WTC11 (cell line): ENCODE data around the gene FOXRED2. TPM values are rescaled to one million over a fixed set of nuclear protein-coding genes. Genes with fewer than 3 reads are reported as not detected.

Source experiments
- ATAC-seq: fragments of 200-7000 bp; cut with Tn5 transposase; 2 replicates; pipeline ENCODE4 v1.10.0; 2021; ENCODE audit warnings: mild to moderate bottlenecking, moderate library complexity
- CTCF ChIA-PET: fragments of 300-600 bp; sonication (Branson Sonifier 250); formaldehyde crosslinking; loops from one replicate; lab custom pipeline; 2021; ENCODE audit warnings: antibody characterized with exemption; lab: Charles Lee
- POLR2A ChIA-PET: fragments of 350-600 bp; sonication (Branson Sonifier 250); formaldehyde crosslinking; loops from one replicate; lab custom pipeline; 2021; ENCODE audit warnings: antibody characterized with exemption; lab: Charles Lee
- DNase-seq: peaks from one replicate; pipeline ENCODE4 v3.0.0; 2021; ENCODE audit warnings: low spot score
- H3K27ac Mint-ChIP-seq: 2 replicates; pipeline ENCODE4 v1.8.0; 2021; ENCODE audit warnings: mixed read lengths
- H3K27me3 Mint-ChIP-seq: 2 replicates; pipeline ENCODE4 v1.8.0; 2021; ENCODE audit warnings: low read depth, mild to moderate bottlenecking, moderate library complexity, mixed read lengths
- H3K36me3 Mint-ChIP-seq: 2 replicates; pipeline ENCODE4 v1.8.0; 2021; ENCODE audit warnings: mixed read lengths
- H3K4me1 Mint-ChIP-seq: 2 replicates; pipeline ENCODE4 v1.8.0; 2022; ENCODE audit warnings: mixed read lengths
- H3K4me3 Mint-ChIP-seq: 2 replicates; pipeline ENCODE4 v1.8.0; 2021; ENCODE audit warnings: mild to moderate bottlenecking, moderate library complexity, mixed read lengths
- H3K9me3 Mint-ChIP-seq: 2 replicates; pipeline ENCODE4 v1.8.0; 2021; ENCODE audit warnings: mixed read lengths
- ATF6 ChIP-seq: sonication (generic); formaldehyde crosslinking; IDR thresholded peaks from 2 replicates; pipeline ENCODE4 v1.8.1; 2023; ENCODE audit warnings: mild to moderate bottlenecking, missing genetic modification reagents
- ESRRA ChIP-seq: sonication (generic); formaldehyde crosslinking; IDR thresholded peaks from 2 replicates; pipeline ENCODE4 v1.8.1; 2022; ENCODE audit warnings: mild to moderate bottlenecking, missing genetic modification reagents, borderline replicate concordance
- FOXK1 ChIP-seq: sonication (generic); formaldehyde crosslinking; IDR thresholded peaks from 2 replicates; pipeline ENCODE4 v1.8.0; 2022; ENCODE audit warnings: mild to moderate bottlenecking, moderate library complexity, missing genetic modification reagents
- FOXP1 ChIP-seq: sonication (generic); formaldehyde crosslinking; IDR thresholded peaks from 2 replicates; pipeline ENCODE4 v1.8.0; 2022; ENCODE audit warnings: missing genetic modification reagents, mild to moderate bottlenecking, moderate library complexity, borderline replicate concordance
- FOXP4 ChIP-seq: sonication (generic); formaldehyde crosslinking; IDR thresholded peaks from 2 replicates; pipeline ENCODE4 v1.8.0; 2022; ENCODE audit warnings: mild to moderate bottlenecking, missing genetic modification reagents
- GRHL2 ChIP-seq: fragments of 250-450 bp; sonication (Bioruptor Pico); IDR thresholded peaks from 2 replicates; pipeline ENCODE4 v1.8.0; 2022; ENCODE audit warnings: mild to moderate bottlenecking, moderate library complexity; ENCODE audit not compliant: insufficient replicate concordance, severe bottlenecking
- IRF2 ChIP-seq: sonication (generic); formaldehyde crosslinking; IDR thresholded peaks from 2 replicates; pipeline ENCODE4 v1.8.0; 2022; ENCODE audit warnings: low read depth, missing genetic modification reagents, borderline replicate concordance
- JAZF1 ChIP-seq: fragments of 250-450 bp; sonication (Bioruptor Pico); IDR thresholded peaks from 2 replicates; pipeline ENCODE4 v1.9.0; 2021; ENCODE audit warnings: moderate library complexity, mild to moderate bottlenecking, inconsistent platforms
- PRDM15 ChIP-seq: sonication (generic); formaldehyde crosslinking; IDR thresholded peaks from 2 replicates; pipeline ENCODE4 v1.8.0; 2022; ENCODE audit warnings: missing genetic modification reagents
- RORB ChIP-seq: fragments of 250-450 bp; sonication (Bioruptor Pico); IDR thresholded peaks from 2 replicates; pipeline ENCODE4 v1.9.0; 2021; ENCODE audit warnings: mild to moderate bottlenecking
- TEAD1 ChIP-seq: sonication (generic); formaldehyde crosslinking; IDR thresholded peaks from 2 replicates; pipeline ENCODE4 v1.8.0; 2022; ENCODE audit warnings: mild to moderate bottlenecking, missing genetic modification reagents
- ZNF423 ChIP-seq: fragments of 250-450 bp; sonication (Bioruptor Pico); IDR thresholded peaks from 2 replicates; pipeline ENCODE4 v2.1.2; 2022; ENCODE audit warnings: mild to moderate bottlenecking, moderate library complexity
- ZNF425 ChIP-seq: fragments of 250-450 bp; sonication (Bioruptor Pico); conservative IDR thresholded peaks from 2 replicates; pipeline ENCODE4 v1.9.0; 2021; ENCODE audit warnings: mild to moderate bottlenecking
- ZNF532 ChIP-seq: fragments of 250-450 bp; sonication (Bioruptor Pico); IDR thresholded peaks from 2 replicates; pipeline ENCODE4 v1.9.0; 2021; ENCODE audit warnings: mild to moderate bottlenecking, borderline replicate concordance
- total RNA-seq: library from RNA; stranded (reverse); gene quantifications from 3 replicates; pipeline ENCODE4 v1.2.3, GENCODE V29; 2021
- TF ChIP-seq, protein P1 (sequence below): sonication (generic); formaldehyde crosslinking; IDR thresholded peaks from 2 replicates; pipeline ENCODE4 v1.8.0; 2023; ENCODE audit warnings: mild to moderate bottlenecking, missing genetic modification reagents
- TF ChIP-seq, protein P2 (sequence below): sonication (generic); formaldehyde crosslinking; IDR thresholded peaks from 2 replicates; pipeline ENCODE4 v1.8.1; 2023; ENCODE audit warnings: mild to moderate bottlenecking, moderate library complexity, missing genetic modification reagents
- TF ChIP-seq, protein P3 (sequence below): sonication (generic); formaldehyde crosslinking; IDR thresholded peaks from 2 replicates; pipeline ENCODE4 v1.8.1; 2023; ENCODE audit warnings: mild to moderate bottlenecking, missing genetic modification reagents, moderate library complexity

FOXRED2 gene
- total RNA-seq, 1 experiment from 2014 or later = 20.1 TPM

DNA sequence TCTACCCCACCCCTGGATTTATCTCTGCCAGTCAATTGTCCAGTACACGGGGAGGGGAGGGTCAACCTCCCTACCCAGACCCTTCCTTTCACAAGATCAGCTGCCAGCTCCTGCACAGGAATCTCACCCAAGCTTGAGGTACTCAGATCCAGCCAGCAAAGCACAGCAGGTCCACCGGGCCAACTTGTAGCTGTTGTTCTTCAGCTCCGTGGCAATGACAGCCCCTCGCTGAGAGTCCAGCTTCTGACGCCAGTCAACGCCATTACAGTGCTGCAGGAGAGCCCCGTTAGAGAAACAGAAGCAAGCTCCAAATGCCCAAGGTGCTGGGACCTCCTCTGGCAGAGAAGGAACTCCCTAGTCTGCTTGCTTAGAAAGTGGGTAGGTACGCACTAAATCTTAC, 5.5 kb upstream of the FOXRED2 start:
- Mint-ChIP-seq H3K27ac (no peak overlapping the region; the same call in 1 of the 2 replicates), H3K9me3 (peaks cover 3% of the 10 kb centered on the region), H3K4me1 (0 out of 2 replicates have a peak, but pooled peaks cover 2% of the 10 kb centered on the region), H3K27me3 (peaks cover 13% of the 10 kb centered on the region), H3K4me3 (no peak overlapping the region), H3K36me3 (peaks cover 74% of the 10 kb centered on the region)
- POLR2A ChIA-PET = no interaction called here
- CTCF ChIA-PET = interaction anchor here (0.6 to 1.4 kb wide), 3 partner anchors 26 to 344 kb away, joined by 4 read pairs; no protein-coding TSS in a partner anchor
- ATAC-seq (no peak), DNase-seq (no peak)
- TF ChIP-seq ATF6 (no peak), FOXP1 (CRISPR knock-in tag) (no peak), FOXP4 (no peak), IRF2 (no peak), RORB (CRISPR knock-in tag) (no peak), PRDM15 (CRISPR knock-in tag) (no peak), GRHL2 (no peak), ZNF532 (CRISPR knock-in tag) (no peak), ZNF423 (CRISPR knock-in tag) (no peak), JAZF1 (CRISPR knock-in tag) (no peak), FOXK1 (CRISPR knock-in tag) (no peak), ZNF425 (no peak), TEAD1 (no peak), ESRRA (CRISPR knock-in tag) (no peak)
- TF ChIP-seq, protein P1, sequence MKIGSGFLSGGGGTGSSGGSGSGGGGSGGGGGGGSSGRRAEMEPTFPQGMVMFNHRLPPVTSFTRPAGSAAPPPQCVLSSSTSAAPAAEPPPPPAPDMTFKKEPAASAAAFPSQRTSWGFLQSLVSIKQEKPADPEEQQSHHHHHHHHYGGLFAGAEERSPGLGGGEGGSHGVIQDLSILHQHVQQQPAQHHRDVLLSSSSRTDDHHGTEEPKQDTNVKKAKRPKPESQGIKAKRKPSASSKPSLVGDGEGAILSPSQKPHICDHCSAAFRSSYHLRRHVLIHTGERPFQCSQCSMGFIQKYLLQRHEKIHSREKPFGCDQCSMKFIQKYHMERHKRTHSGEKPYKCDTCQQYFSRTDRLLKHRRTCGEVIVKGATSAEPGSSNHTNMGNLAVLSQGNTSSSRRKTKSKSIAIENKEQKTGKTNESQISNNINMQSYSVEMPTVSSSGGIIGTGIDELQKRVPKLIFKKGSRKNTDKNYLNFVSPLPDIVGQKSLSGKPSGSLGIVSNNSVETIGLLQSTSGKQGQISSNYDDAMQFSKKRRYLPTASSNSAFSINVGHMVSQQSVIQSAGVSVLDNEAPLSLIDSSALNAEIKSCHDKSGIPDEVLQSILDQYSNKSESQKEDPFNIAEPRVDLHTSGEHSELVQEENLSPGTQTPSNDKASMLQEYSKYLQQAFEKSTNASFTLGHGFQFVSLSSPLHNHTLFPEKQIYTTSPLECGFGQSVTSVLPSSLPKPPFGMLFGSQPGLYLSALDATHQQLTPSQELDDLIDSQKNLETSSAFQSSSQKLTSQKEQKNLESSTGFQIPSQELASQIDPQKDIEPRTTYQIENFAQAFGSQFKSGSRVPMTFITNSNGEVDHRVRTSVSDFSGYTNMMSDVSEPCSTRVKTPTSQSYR (CRISPR knock-in tag) = no peak
- TF ChIP-seq, protein P2, sequence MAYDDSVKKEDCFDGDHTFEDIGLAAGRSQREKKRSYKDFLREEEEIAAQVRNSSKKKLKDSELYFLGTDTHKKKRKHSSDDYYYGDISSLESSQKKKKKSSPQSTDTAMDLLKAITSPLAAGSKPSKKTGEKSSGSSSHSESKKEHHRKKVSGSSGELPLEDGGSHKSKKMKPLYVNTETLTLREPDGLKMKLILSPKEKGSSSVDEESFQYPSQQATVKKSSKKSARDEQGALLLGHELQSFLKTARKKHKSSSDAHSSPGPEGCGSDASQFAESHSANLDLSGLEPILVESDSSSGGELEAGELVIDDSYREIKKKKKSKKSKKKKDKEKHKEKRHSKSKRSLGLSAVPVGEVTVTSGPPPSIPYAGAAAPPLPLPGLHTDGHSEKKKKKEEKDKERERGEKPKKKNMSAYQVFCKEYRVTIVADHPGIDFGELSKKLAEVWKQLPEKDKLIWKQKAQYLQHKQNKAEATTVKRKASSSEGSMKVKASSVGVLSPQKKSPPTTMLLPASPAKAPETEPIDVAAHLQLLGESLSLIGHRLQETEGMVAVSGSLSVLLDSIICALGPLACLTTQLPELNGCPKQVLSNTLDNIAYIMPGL = no peak
- TF ChIP-seq, protein P3, sequence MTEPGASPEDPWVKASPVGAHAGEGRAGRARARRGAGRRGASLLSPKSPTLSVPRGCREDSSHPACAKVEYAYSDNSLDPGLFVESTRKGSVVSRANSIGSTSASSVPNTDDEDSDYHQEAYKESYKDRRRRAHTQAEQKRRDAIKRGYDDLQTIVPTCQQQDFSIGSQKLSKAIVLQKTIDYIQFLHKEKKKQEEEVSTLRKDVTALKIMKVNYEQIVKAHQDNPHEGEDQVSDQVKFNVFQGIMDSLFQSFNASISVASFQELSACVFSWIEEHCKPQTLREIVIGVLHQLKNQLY = no peak
